Small intestine (tissue), 16 donors: Measurements from ENCODE around the gene OR1B1. TPM values are rescaled to one million over a fixed set of nuclear protein-coding genes. Genes with fewer than 3 reads are reported as not detected.
A peak's percentile ranks its signal among the peaks of the same experiment; 100 is the strongest.

Source experiments
- DNase-seq, 2 donors: peaks; one replicate each; pipeline versions ENCODE4 v3.0.0 to v3.0.0-alpha.2; 2013
- FAIRE-seq: peaks from 2 replicates; lab custom pipeline; 2012; peaks lifted over from hg19 to GRCh38; lab: Jason Lieb, UNC
- H3K27ac ChIP-seq, 3 donors: one replicate each; pipeline ENCODE4 v1.5.1; 2013; ENCODE audit warnings: low read length in 2 of 3, mild to moderate bottlenecking in 2 of 3, control low read depth in 1 of 3, inconsistent platforms in 1 of 3, low read depth in 1 of 3, moderate library complexity in 1 of 3
- H3K27me3 ChIP-seq, 3 donors: one replicate each; pipeline ENCODE4 v1.6.1; 2013; ENCODE audit warnings: low read length in 3 of 3, inconsistent platforms in 1 of 3; ENCODE audit not compliant: control insufficient read depth in 3 of 3, insufficient read depth in 3 of 3
- H3K36me3 ChIP-seq, 3 donors: one replicate each; pipeline ENCODE4 v1.6.1; 2013; ENCODE audit warnings: low read length in 3 of 3, inconsistent platforms in 1 of 3, low read depth in 1 of 3, mild to moderate bottlenecking in 1 of 3, moderate library complexity in 1 of 3; ENCODE audit not compliant: control insufficient read depth in 3 of 3, insufficient read depth in 2 of 3
- H3K4me1 ChIP-seq, 3 donors: one replicate each; pipeline ENCODE4 v1.6.1; 2013; ENCODE audit warnings: low read length in 2 of 3, inconsistent platforms in 1 of 3, low read depth in 1 of 3, mild to moderate bottlenecking in 1 of 3, moderate library complexity in 1 of 3; ENCODE audit not compliant: control insufficient read depth in 3 of 3, insufficient read depth in 2 of 3
- H3K4me3 ChIP-seq, 3 donors: one replicate each; pipeline ENCODE4 v1.5.1; 2013; ENCODE audit warnings: low read length in 3 of 3, control low read depth in 1 of 3, inconsistent platforms in 1 of 3, low read depth in 1 of 3, mild to moderate bottlenecking in 1 of 3, moderate library complexity in 1 of 3
- H3K9me3 ChIP-seq, 2 donors: one replicate each; pipeline ENCODE4 v1.6.1; 2013; ENCODE audit warnings: low read depth in 1 of 2, low read length in 1 of 2; ENCODE audit not compliant: control insufficient read depth in 2 of 2, insufficient read depth in 1 of 2
- WGBS, 3 donors: extraction: QIAGEN DNeasy Blood & Tissue Kit; methylation state at CpG; one replicate each; pipeline ENCODE4 v1.1.7; 2013; 5-methylcytosine and 5-hydroxymethylcytosine counted together
- long read RNA-seq, 10 donors: transcript quantifications; one replicate each; lab custom pipeline, GENCODE V29; 2026
- polyA plus RNA-seq, 4 donors: library from polyadenylated mRNA; stranded (reverse) in 3 of 4; unstranded in 1 of 4; fragments of 200-250 nt in 3 of 4; fragments of 120-200 nt in 1 of 4; gene quantifications; one replicate each; pipeline versions ENCODE4 v1.2.1 to v1.2.3, GENCODE V29; 2013
- donor health status: healthy with polysubstance abuse.
- donor health status: control.
- donor health status: control.
- donor health status: Bipolar disorder and iron deficiency.
- donor health status: healthy.

The OR1B1 gene
- not detected for polyA plus RNA-seq
- long read RNA-seq, donor 1, result 0 reads
- long read RNA-seq, donor 2, result 0 reads
- long read RNA-seq, donor 3, result 0 reads
- long read RNA-seq, donor 4, result 0 reads
- long read RNA-seq, donor 5, result 0 reads
- long read RNA-seq, donor 6, result 0 reads
- long read RNA-seq, donor 7, result 0 reads
- long read RNA-seq, donor 8, result 0 reads
- long read RNA-seq, donor 9, result 0 reads
- long read RNA-seq, donor 10, result 0 reads

DNA sequence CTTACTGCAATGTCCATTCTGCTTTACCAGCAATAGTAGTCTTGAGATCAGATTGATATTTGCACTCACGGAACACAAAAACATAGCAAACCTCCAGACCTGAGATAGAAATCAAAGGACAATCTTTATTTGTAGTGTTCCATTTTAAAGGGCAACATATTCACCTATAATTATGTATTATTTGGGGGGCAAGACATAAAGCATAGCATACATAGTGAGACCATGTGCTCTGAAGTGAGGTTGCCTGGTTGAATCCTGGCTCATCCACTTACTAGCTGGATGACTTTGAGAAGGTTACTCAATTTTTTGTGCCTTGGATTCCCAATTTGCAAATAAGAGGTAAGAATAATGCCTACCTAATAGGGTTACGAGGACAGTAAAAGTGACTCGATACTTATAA is at the start of gene OR1B1:
TSS of gene OR1B1 (minus strand) at position 101 of the 400 bp plus-strand sequence.
- no peaks in the 10 kb centered on the region for H3K36me3 ChIP-seq
- no peak within 1 kb of the TSS for H3K4me3 ChIP-seq
- H3K27me3 ChIP-seq, result no peaks in the 10 kb centered on the region
- DNase-seq, result no peak
- H3K27ac ChIP-seq, result no peak within 1 kb of the TSS
- no peak for FAIRE-seq
- 87 to 91% (median 91%) methylated on average over 3 of the region's 3 CpGs for WGBS, 3 donors
- H3K9me3 ChIP-seq, result no peaks in the 10 kb centered on the region
- H3K4me1 ChIP-seq, result no peaks in the 10 kb centered on the region

DNA sequence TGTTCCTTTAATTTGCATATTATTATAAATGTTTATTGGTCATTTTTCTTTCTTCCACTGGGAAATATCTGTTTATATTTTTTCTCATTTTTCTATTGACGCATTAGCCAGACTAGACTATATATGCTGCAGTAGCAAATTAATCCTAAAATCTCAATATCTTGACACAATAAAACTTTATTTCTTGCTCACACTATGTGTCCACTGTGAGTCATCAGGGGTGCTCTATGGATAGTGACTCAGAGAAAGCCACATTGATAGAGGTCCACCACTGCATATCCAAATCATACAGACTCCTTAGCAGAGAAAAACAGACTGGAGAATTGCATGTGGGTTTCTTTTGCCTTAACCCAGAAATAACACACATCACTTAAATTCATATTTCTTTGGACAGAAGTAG is 38.3 kb upstream of the OR1B1 start:
- no peak overlapping the region for H3K4me3 ChIP-seq
- no peak for DNase-seq
- H3K4me1 ChIP-seq, result no peaks in the 10 kb centered on the region
- no peaks in the 10 kb centered on the region for H3K27me3 ChIP-seq
- no peaks in the 10 kb centered on the region for H3K36me3 ChIP-seq
- 93 to 100% (median 98%) methylated on average over 1 of the region's 1 CpG for WGBS, 3 donors
- no peaks in the 10 kb centered on the region for H3K9me3 ChIP-seq
- no peak for FAIRE-seq
- H3K27ac ChIP-seq, result no peak overlapping the region

DNA sequence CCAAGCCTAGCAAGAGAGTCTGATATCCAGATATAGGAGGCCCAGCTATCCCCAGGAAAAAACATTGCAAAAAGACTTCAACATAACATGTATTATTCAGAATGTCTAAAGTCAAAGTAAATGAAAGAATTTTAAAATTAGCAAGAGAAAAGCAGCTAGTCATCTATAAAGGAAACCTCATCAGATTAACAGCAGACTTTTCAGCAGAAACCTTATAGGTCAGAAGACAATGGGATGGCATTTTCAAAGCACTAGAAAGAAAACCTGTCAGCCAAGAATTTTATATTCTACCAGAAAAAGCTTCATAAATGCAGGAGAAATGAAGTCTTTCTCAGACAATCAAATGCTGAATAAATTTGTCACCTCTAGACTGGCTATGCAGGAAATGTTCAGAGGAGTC is 27.4 kb upstream of the OR1B1 start:
- Histone ChIP-seq H3K9me3 (peaks cover 0 to 7% of the 10 kb centered on the region in 2 donors), H3K4me3 (no peak overlapping the region), H3K27ac (no peak overlapping the region), H3K4me1 (no peaks in the 10 kb centered on the region), H3K27me3 (no peaks in the 10 kb centered on the region), H3K36me3 (no peaks in the 10 kb centered on the region)
- FAIRE-seq (no peak), DNase-seq (no peak)

DNA sequence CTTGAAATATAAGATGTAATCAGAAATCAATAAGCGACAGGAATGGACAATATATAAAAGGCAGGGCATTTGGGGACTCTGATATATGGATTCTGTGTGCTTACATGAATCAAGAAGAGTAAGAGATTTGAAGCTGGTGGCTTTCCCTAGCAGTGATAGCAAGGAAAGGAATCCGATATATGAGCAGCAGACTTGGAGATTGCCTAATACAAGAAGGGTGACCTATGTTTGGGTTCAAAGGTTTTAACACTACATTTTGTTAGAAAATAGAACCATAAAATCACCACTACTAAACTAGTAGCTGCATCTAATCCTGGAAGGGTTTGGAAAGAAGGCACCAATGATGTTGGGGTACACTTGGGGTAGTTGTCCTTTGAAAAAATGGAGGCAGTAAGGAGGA is 15.1 kb upstream of the OR1B1 start:
- peaks cover 0 to 14% of the 10 kb centered on the region in 2 donors for H3K9me3 ChIP-seq
- DNase-seq (peak in 1 of 2 donors; percentile 50), FAIRE-seq (no peak)
- no peak overlapping the region for H3K4me3 ChIP-seq
- H3K4me1 ChIP-seq, result no peaks in the 10 kb centered on the region
- H3K36me3 ChIP-seq, result no peaks in the 10 kb centered on the region
- no peak overlapping the region for H3K27ac ChIP-seq
- WGBS, 3 donors, result 37 to 57% (median 48%) methylated on average over 2 of the region's 2 CpGs
- no peaks in the 10 kb centered on the region for H3K27me3 ChIP-seq

DNA sequence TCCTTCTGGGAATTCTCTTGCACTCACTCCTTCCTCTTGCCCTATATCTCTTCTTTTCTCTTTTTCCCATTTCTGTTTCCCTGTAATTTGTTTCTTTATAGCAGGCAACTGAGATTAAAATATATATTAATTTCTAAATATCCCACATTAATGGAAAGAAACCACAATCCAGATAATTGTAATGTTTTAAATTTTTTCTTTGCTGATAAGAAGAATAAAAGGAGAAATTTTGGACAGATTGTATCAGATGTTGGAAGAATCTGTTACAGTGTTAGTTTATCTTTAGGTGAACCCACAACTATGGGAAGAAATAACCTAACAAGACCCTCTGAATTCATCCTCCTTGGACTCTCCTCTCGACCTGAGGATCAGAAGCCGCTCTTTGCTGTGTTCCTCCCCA is 4.0 kb upstream of the OR1B1 start, which contains the start of gene OR1L1:
TSS of gene OR1L1 (plus strand) at position 301 of the 400 bp plus-strand sequence. CDS start at position 301, 0 bp downstream.
- Histone ChIP-seq H3K9me3 (no peaks in the 10 kb centered on the region), H3K27ac (no peak within 1 kb of the TSS), H3K36me3 (no peaks in the 10 kb centered on the region), H3K4me3 (no peak within 1 kb of the TSS), H3K4me1 (peaks cover 0 to 8% (median 0%) of the 10 kb centered on the region in 3 donors), H3K27me3 (no peaks in the 10 kb centered on the region)
- no peak for DNase-seq
- no peak for FAIRE-seq
- 43 to 67% (median 50%) methylated on average over 2 of the region's 2 CpGs for WGBS, 3 donors

DNA sequence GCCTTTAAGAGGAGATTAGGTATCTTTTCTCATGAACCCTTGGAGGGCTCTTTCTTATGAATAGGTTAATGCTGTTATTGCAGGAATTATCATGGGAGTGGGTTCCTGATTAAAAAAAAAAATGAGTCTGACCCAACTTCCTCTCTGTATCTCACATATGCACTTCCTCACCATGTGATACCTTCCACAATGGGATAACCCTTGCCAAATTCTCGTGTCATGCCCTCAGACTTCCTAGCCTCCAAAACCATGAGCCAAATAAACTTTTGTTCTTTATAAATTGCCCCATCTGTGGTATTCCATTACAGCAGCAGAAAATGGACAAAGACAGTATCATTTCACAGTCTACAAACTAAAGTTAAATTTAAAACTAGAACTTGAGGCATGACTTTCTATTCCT is 1.0 kb downstream of the OR1B1 start:
- Histone ChIP-seq H3K4me3 (no peak overlapping the region), H3K27me3 (no peaks in the 10 kb centered on the region), H3K4me1 (no peaks in the 10 kb centered on the region), H3K36me3 (no peaks in the 10 kb centered on the region), H3K27ac (no peak overlapping the region), H3K9me3 (no peaks in the 10 kb centered on the region)
- DNase-seq (no peak), FAIRE-seq (no peak)
- WGBS, 3 donors, result 26 to 39% (median 27%) methylated on average over 1 of the region's 1 CpG

DNA sequence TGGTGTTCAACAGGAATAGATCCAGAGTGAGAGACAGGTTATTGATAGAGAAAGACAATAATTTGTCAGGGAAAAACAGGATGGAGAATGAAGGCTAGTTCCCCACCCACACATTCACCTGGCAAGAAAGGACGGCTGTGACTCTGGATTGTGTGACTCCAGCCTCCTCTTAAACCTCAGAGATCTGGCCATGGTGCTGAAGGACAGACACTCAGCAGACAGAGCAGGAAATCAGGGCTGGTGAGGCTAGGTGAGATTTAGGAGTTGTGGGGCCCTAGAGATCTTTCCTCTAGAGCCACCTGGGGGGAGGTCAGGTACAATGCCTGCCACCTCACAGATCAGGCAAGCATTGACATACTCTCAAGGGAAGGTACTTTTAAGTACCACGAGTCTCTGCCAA is 15.2 kb downstream of the OR1B1 start:
- Histone ChIP-seq H3K4me1 (no peaks in the 10 kb centered on the region), H3K4me3 (no peak overlapping the region), H3K27me3 (no peaks in the 10 kb centered on the region), H3K36me3 (no peaks in the 10 kb centered on the region), H3K27ac (no peak overlapping the region), H3K9me3 (peaks cover 0 to 4% of the 10 kb centered on the region in 2 donors)
- FAIRE-seq (no peak), DNase-seq (no peak)
- WGBS, 3 donors, result 8 to 28% (median 20%) methylated on average over 2 of the region's 2 CpGs

DNA sequence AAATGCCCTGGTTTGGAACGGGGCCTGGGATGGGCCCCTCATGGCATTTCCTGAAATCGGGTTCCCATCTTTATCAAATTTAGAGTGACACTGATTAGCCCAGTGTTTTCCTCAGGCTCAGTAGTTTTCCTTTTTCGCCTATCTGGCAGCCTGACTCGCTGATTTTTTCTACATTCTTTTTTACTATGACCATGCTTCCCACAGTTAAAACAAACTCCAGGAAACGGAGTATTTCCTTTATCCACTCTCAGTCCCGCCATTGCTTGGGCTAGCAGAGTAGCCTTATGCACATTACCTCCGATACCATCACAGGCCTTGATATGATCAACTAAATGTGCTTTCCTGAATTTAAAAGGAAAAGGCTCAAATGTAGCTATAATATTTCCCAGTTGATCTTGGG is 37.4 kb downstream of the OR1B1 start:
- no peaks in the 10 kb centered on the region for H3K4me1 ChIP-seq
- DNase-seq (no peak), FAIRE-seq (no peak)
- no peaks in the 10 kb centered on the region for H3K36me3 ChIP-seq
- no peaks in the 10 kb centered on the region for H3K9me3 ChIP-seq
- WGBS, 3 donors, result 62 to 81% (median 69%) methylated on average over 7 of the region's 7 CpGs
- H3K27ac ChIP-seq, result no peak overlapping the region
- H3K4me3 ChIP-seq, result no peak overlapping the region
- no peaks in the 10 kb centered on the region for H3K27me3 ChIP-seq

DNA sequence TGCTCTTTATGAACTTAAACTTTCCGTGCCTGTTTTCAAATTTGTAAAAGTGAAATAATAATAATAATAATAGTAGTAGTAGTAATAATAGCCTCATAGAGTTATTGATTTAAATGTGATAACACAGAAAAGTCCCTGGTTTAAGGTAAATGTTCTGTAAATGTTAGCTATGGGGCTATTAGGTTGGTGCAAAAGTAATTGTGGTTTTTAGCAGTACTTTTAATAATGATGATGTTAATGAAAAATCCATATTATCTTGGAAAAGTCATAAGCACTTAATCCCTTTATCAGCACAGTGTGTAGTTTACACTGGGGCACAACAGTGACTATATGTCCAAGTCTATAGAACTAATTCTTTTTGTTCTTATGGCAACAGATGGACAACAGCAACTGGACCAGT is 43.1 kb downstream of the OR1B1 start, which contains the start of gene OR1Q1:
TSS of gene OR1Q1 (plus strand) at position 377 of the 400 bp plus-strand sequence. CDS start at position 377, 0 bp downstream.
- Histone ChIP-seq H3K36me3 (no peaks in the 10 kb centered on the region), H3K4me1 (no peaks in the 10 kb centered on the region), H3K9me3 (no peaks in the 10 kb centered on the region), H3K27ac (no peak within 1 kb of the TSS), H3K4me3 (no peak within 1 kb of the TSS), H3K27me3 (peaks cover 0 to 2% (median 0%) of the 10 kb centered on the region in 3 donors)
- WGBS, 3 donors, result 86 to 91% (median 91%) methylated on average over 1 of the region's 1 CpG
- FAIRE-seq, result no peak
- no peak for DNase-seq
